ENCODE data around the gene CXXC5. TPM values are rescaled to one million over a fixed set of nuclear protein-coding genes. Genes with fewer than 3 reads are reported as not detected.
A peak's percentile ranks its signal among the peaks of the same experiment; 100 is the strongest.

The CXXC5 gene
- total and polyA plus RNA-seq, 2 of the 4 experiments (the other 2 are of a cell fraction), result 24.9 to 35.7 TPM

DNA sequence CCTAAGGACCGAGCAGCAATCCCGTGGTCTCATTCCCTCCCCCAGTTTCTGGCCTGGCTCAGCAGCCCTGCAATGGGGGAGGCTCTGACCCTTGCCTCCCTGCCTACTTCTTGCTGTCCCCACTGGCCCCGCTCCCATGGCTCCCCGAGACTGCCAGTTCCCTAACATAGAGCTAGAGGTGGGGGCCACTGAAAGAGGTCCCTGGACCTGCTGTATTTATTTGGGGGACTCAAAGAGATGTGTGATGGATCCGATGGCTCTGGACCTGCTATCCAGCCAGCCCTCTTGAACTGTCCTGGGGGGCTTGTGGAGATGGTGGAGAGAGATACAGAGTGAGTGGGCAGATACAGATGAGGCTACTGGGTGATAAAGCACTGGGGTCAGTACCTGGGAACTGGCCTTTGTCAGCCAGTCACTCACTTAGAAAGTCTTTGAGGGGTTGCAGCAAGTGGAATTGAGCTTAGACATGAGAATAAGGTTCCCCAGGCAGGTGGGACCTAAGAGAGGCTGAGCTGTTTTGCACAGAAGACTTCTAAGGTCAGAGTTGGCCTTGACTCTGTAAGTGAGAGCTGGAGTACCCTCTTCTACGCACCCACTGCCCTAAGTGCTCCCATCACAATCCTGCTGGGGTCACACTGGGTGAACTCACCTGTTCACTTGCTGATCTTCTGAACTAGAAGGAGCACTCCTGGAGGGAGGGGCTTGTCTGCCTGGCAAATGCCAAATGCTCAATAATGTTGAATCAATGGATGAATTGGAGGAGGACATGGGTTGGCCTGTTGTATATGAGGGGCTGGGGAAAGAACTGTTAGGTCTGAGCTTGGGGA is 42.9 kb downstream of the CXXC5 start (continued):
- TF ChIP-seq ELK1 (IDR thresholded peaks at IDR 0.05; ENCODE audit: borderline replicate concordance, low read depth, low read length), result no peak

DNA sequence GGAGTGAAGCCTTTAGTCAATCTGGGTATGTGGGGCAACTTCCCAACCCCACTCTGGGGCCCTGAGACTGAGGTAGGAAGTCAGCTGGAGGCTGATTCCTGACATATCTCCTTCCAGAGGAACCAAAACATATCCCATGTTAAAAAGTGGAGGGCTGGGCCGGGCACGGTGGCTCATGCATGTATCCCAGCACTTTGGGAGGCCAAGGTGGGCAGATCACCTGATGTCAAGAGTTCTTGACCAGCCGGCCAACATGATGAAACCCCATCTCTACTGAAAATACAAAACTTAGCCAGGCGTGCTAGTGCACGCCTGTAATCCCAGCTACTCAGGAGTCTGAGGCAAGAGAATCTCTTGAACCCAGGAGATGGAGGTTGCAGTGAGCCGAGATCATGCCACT is 44.0 kb downstream of the CXXC5 start:
- CTCF ChIA-PET, result no interaction called here
- no peak overlapping the region for H2AK9ac ChIP-seq (replicated peaks; ENCODE audit: low read depth, low read length, poor library complexity)
- no peak overlapping the region for H4K5ac ChIP-seq (ENCODE audit: low read depth, low read length)
- intact Hi-C loops (cut with micrococcal nuclease), result loop anchor here (5.0 kb wide), 3 partner anchors 75 to 175 kb away; no protein-coding TSS in a partner anchor
- H3K36me3 ChIP-seq (ENCODE audit: control insufficient read depth, insufficient read depth, low read length), result no peaks in the 10 kb centered on the region
- no peak overlapping the region for H3K23ac ChIP-seq (ENCODE audit: low read depth, low read length)
- in situ Hi-C loops (cut with MboI; ENCODE audit: low sequenced_read_pairs), result no loop called here
- H3K79me1 ChIP-seq (ENCODE audit: low read depth in 1 of 2, low read length in 2 of 2), result no peaks in the 10 kb centered on the region; a peak in 1 of 4 replicates
- no peak for DNase-seq
- ATAC-seq (ENCODE audit: low read depth), result no peak
- TF ChIP-seq RFX5 (IDR thresholded peaks at IDR 0.05; ENCODE audit: low read depth, low read length) (no peak), MXI1 (IDR thresholded peaks at IDR 0.05; ENCODE audit: borderline replicate concordance, low read depth, low read length) (no peak), BHLHE40 (IDR thresholded peaks at IDR 0.05; ENCODE audit: low read depth, low read length) (no peak), SMC3 (IDR thresholded peaks at IDR 0.05; ENCODE audit: low read depth, low read length) (no peak), NFE2L2 (IDR thresholded peaks at IDR 0.05; ENCODE audit: low read depth, low read length) (no peak), MAZ (IDR thresholded peaks at IDR 0.05; ENCODE audit: borderline replicate concordance, low read depth, low read length) (no peak), POLR2A (IDR thresholded peaks at IDR 0.05; ENCODE audit: low read depth, low read length) (no peak), CHD1 (IDR thresholded peaks at IDR 0.05; ENCODE audit: low read depth, low read length) (no peak)
- TF ChIP-seq, protein P1, sequence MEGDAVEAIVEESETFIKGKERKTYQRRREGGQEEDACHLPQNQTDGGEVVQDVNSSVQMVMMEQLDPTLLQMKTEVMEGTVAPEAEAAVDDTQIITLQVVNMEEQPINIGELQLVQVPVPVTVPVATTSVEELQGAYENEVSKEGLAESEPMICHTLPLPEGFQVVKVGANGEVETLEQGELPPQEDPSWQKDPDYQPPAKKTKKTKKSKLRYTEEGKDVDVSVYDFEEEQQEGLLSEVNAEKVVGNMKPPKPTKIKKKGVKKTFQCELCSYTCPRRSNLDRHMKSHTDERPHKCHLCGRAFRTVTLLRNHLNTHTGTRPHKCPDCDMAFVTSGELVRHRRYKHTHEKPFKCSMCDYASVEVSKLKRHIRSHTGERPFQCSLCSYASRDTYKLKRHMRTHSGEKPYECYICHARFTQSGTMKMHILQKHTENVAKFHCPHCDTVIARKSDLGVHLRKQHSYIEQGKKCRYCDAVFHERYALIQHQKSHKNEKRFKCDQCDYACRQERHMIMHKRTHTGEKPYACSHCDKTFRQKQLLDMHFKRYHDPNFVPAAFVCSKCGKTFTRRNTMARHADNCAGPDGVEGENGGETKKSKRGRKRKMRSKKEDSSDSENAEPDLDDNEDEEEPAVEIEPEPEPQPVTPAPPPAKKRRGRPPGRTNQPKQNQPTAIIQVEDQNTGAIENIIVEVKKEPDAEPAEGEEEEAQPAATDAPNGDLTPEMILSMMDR (conservative IDR thresholded peaks at IDR 0.05; ENCODE audit: low read depth, low read length), result no peak
- TF ChIP-seq, protein P2, sequence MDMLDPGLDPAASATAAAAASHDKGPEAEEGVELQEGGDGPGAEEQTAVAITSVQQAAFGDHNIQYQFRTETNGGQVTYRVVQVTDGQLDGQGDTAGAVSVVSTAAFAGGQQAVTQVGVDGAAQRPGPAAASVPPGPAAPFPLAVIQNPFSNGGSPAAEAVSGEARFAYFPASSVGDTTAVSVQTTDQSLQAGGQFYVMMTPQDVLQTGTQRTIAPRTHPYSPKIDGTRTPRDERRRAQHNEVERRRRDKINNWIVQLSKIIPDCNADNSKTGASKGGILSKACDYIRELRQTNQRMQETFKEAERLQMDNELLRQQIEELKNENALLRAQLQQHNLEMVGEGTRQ (IDR thresholded peaks at IDR 0.05; ENCODE audit: low read depth, low read length), result no peak
- no peaks in the 10 kb centered on the region for H4K20me1 ChIP-seq (ENCODE audit: insufficient read depth, low read length)
- 100% methylated on average over 1 of the region's 6 CpGs; no CpG with 5 or more reads in 1 of the 2 experiments for WGBS, 2 experiments (ENCODE audit: extremely low coverage in 2 of 2, insufficient read length in 1 of 2)
- POLR2A ChIA-PET (ENCODE audit: unreplicated experiment), result no interaction called here
- no peak overlapping the region for H3K27ac ChIP-seq (ENCODE audit: insufficient read depth, low read length)
- H3K14ac ChIP-seq (replicated peaks; ENCODE audit: low read depth, low read length), result no peak overlapping the region
- H3K9me1 ChIP-seq (ENCODE audit: insufficient read depth, low read length), result peaks cover 16% of the 10 kb centered on the region; the same call in 1 of the 2 replicates
- H3K9me3 ChIP-seq (ENCODE audit: control insufficient read depth, insufficient read depth, low read length), result no peaks in the 10 kb centered on the region
- H3K27me3 ChIP-seq (ENCODE audit: control insufficient read depth, insufficient read depth, low read length), result no peaks in the 10 kb centered on the region
- H2BK20ac ChIP-seq (ENCODE audit: low read depth, low read length), result no peak overlapping the region
- H4K91ac ChIP-seq (ENCODE audit: insufficient read depth, low read depth, low read length), result no peak overlapping the region
- no peak overlapping the region for H2AFZ ChIP-seq (replicated peaks; ENCODE audit: low read length, poor library complexity)
- no peak overlapping the region for H3K9ac ChIP-seq (ENCODE audit: low read depth, low read length)
- H3K4me1 ChIP-seq (ENCODE audit: control insufficient read depth, insufficient read depth, low read length), result peaks cover 39% of the 10 kb centered on the region
- no peak overlapping the region for H2BK5ac ChIP-seq (ENCODE audit: low read depth, low read length, poor library complexity, severe bottlenecking)
- peak overlapping the region; percentile 27; the same call in 1 of the 2 replicates for H2AK5ac ChIP-seq (ENCODE audit: low read depth, low read length)
- no peak overlapping the region for H2BK120ac ChIP-seq (ENCODE audit: low read depth, low read length)
- no TSS peak for BruUV-seq (replicated peaks)
- no peak overlapping the region for H3K4me3 ChIP-seq (ENCODE audit: insufficient read depth, low read depth, low read length)
- no peak overlapping the region for H4K8ac ChIP-seq (ENCODE audit: low read depth in 2 of 2, low read length in 2 of 2)
- no peak overlapping the region for H3K56ac ChIP-seq (ENCODE audit: extremely low read depth, insufficient read depth, low read length)
- dilution Hi-C loops (cut with HindIII; ENCODE audit: low sequenced_read_pairs, unreplicated experiment), result no loop called here
- H3K18ac ChIP-seq (ENCODE audit: low read depth, low read length), result no peak overlapping the region
- no peak overlapping the region for H3K4me2 ChIP-seq (ENCODE audit: low read depth, low read length)
- no peak overlapping the region for H2BK15ac ChIP-seq (ENCODE audit: low read depth, low read length)
- no peak overlapping the region for H3K4ac ChIP-seq (ENCODE audit: low read depth, low read length)

Data from IMR-90 (cell line).